CD14-positive monocyte (primary cell): Measurements from ENCODE around the gene HLA-DRA. TPM values are rescaled to one million over a fixed set of nuclear protein-coding genes. Genes with fewer than 3 reads are reported as not detected.

ENCODE experiments used
- DNase-seq, 3 donors: peaks; one replicate each; pipeline ENCODE4 v3.0.0-alpha.2; 2011 to 2022
- H2AFZ ChIP-seq: 2 replicates; pipeline ENCODE4 v1.6.0; 2012; ENCODE audit warnings: mild to moderate bottlenecking, low read depth, low read length, inconsistent platforms; ENCODE audit not compliant: insufficient read depth, poor library complexity, severe bottlenecking
- H3K27ac ChIP-seq, 2 donors: 1 replicate in 1 of 2; 2 replicates in 1 of 2; pipeline ENCODE4 v1.5.1; 2012 to 2013; ENCODE audit warnings: low read length in 2 of 2, control low read depth in 1 of 2, inconsistent platforms in 1 of 2, low read depth in 1 of 2, mild to moderate bottlenecking in 1 of 2
- H3K27me3 ChIP-seq, 2 donors: one replicate each; pipeline versions ENCODE4 v1.6.0 to v1.6.1; 2011 to 2013; ENCODE audit warnings: low read length in 2 of 2; ENCODE audit not compliant: control insufficient read depth in 2 of 2, insufficient read depth in 2 of 2
- H3K36me3 ChIP-seq, 2 donors: replicated peaks in 1 of 2; 1 replicate in 1 of 2; 2 replicates in 1 of 2; pipeline versions ENCODE4 v1.5.1 to v1.6.1; 2012 to 2013; ENCODE audit warnings: low read length in 2 of 2, control low read depth in 1 of 2, inconsistent platforms in 1 of 2, mild to moderate bottlenecking in 1 of 2; ENCODE audit not compliant: insufficient read depth in 2 of 2, control insufficient read depth in 1 of 2
- H3K4me1 ChIP-seq, 2 donors: 1 replicate in 1 of 2; 2 replicates in 1 of 2; pipeline versions ENCODE4 v1.5.1 to v1.6.1; 2012 to 2013; ENCODE audit warnings: low read length in 2 of 2, control low read depth in 1 of 2, inconsistent platforms in 1 of 2, mild to moderate bottlenecking in 1 of 2, moderate library complexity in 1 of 2; ENCODE audit not compliant: insufficient read depth in 2 of 2, control insufficient read depth in 1 of 2
- H3K4me2 ChIP-seq: replicated peaks from 2 replicates; pipeline ENCODE3; 2012; ENCODE audit warnings: low read length, moderate library complexity, mild to moderate bottlenecking; ENCODE audit not compliant: poor library complexity, severe bottlenecking; ENCODE audit errors: extremely low read depth
- H3K4me3 ChIP-seq, 3 experiments: fragments of 200-600 bp in 1 of 3; sonication (generic) in 1 of 3; replicated peaks in 1 of 3; 1 replicate in 2 of 3; 2 replicates in 1 of 3; pipeline ENCODE4 v1.5.1; 2011 to 2013; ENCODE audit warnings: low read length in 3 of 3, mild to moderate bottlenecking in 3 of 3, control low read depth in 2 of 3, low read depth in 2 of 3, inconsistent platforms in 1 of 3, moderate library complexity in 1 of 3
- H3K79me2 ChIP-seq: 2 replicates; pipeline ENCODE4 v1.6.0; 2012; ENCODE audit warnings: mild to moderate bottlenecking, control low read depth, inconsistent platforms, low read length, moderate library complexity; ENCODE audit not compliant: insufficient read depth
- H3K9ac ChIP-seq: 2 replicates; pipeline ENCODE4 v1.6.0; 2017; ENCODE audit warnings: low read length, mild to moderate bottlenecking; ENCODE audit not compliant: insufficient read depth, poor library complexity, severe bottlenecking
- H3K9me3 ChIP-seq, 2 donors: replicated peaks in 1 of 2; 1 replicate in 1 of 2; 2 replicates in 1 of 2; pipeline versions ENCODE4 v1.5.1 to v1.6.1; 2012 to 2013; ENCODE audit warnings: low read length in 2 of 2, control low read depth in 1 of 2; ENCODE audit not compliant: control insufficient read depth in 1 of 2, insufficient read depth in 1 of 2
- H4K20me1 ChIP-seq: 2 replicates; pipeline ENCODE4 v1.6.0; 2012; ENCODE audit warnings: mild to moderate bottlenecking, low read length, control low read depth, moderate library complexity; ENCODE audit not compliant: insufficient read depth
- H3K27ac Mint-ChIP-seq, 7 donors: one replicate each; pipeline ENCODE4 v1.8.0; 2020; ENCODE audit warnings: mild to moderate bottlenecking in 7 of 7, mixed read lengths in 7 of 7, moderate library complexity in 6 of 7, inconsistent platforms in 2 of 7
- H3K27me3 Mint-ChIP-seq, 3 donors: one replicate each; pipeline ENCODE4 v1.8.0; 2021 to 2022; ENCODE audit warnings: low read depth in 3 of 3, mild to moderate bottlenecking in 3 of 3, mixed read lengths in 3 of 3, moderate library complexity in 3 of 3, inconsistent platforms in 1 of 3
- H3K36me3 Mint-ChIP-seq, 2 donors: one replicate each; pipeline ENCODE4 v1.8.0; 2020; ENCODE audit warnings: mixed read lengths in 2 of 2, inconsistent platforms in 1 of 2, mild to moderate bottlenecking in 1 of 2
- H3K4me1 Mint-ChIP-seq: one replicate; pipeline ENCODE4 v1.8.0; 2020; ENCODE audit warnings: mild to moderate bottlenecking, mixed read lengths
- H3K4me3 Mint-ChIP-seq, 2 donors: one replicate each; pipeline ENCODE4 v1.8.0; 2020; ENCODE audit warnings: mild to moderate bottlenecking in 2 of 2, mixed read lengths in 2 of 2, moderate library complexity in 1 of 2
- H3K9me3 Mint-ChIP-seq, 7 donors: one replicate each; pipeline ENCODE4 v1.8.0; 2020 to 2022; ENCODE audit warnings: mixed read lengths in 7 of 7, mild to moderate bottlenecking in 6 of 7, moderate library complexity in 6 of 7, inconsistent platforms in 2 of 7
- CTCF ChIP-seq: fragments of 200-600 bp; IDR thresholded peaks from one replicate; pipeline ENCODE4 v1.8.0; 2022; ENCODE audit warnings: antibody characterized with exemption, mild to moderate bottlenecking
- WGBS: methylation state at CpG from one replicate; pipeline ENCODE4 v1.1.5; 2013; ENCODE audit warnings: missing lambda C conversion rate; ENCODE audit not compliant: insufficient coverage; 5-methylcytosine and 5-hydroxymethylcytosine counted together
- intact Hi-C, 2 donors: fragments of 100-400 bp; cut with micrococcal nuclease; formaldehyde crosslinking; loops; one replicate each; pipeline versions ENCODE4 v1.15.0 to v1.15.1; 2023
- polyA plus RNA-seq, 3 donors: library from polyadenylated mRNA; depleted of rRNA in 1 of 3; unstranded in 2 of 3; stranded (reverse) in 1 of 3; fragments of 300-500 nt in 2 of 3; fragments of >200 nt in 1 of 3; fragmentation: Illumina TruSeq in 2 of 3; gene quantifications; 1 replicate in 2 of 3; 2 replicates in 1 of 3; pipeline ENCODE4 v1.2.3, GENCODE V29; 2012 to 2021

Gene HLA-DRA
- polyA plus RNA-seq, 3 donors = 4,194 to 5,181 (median 4,943) TPM

- H3K4me3 ChIP-seq = no peak overlapping the region
- H3K9me3 ChIP-seq = no peaks in the 10 kb centered on the region
- H2AFZ ChIP-seq = no peak overlapping the region
- peaks cover 6 to 20% (median 13%) of the 10 kb centered on the region in 3 donors for H3K27me3 Mint-ChIP-seq
- H3K36me3 Mint-ChIP-seq = no peaks in the 10 kb centered on the region
- peaks cover 0 to 7% of the 10 kb centered on the region in 2 donors for H3K27me3 ChIP-seq
- no peak overlapping the region for H3K9ac ChIP-seq
- no peak for DNase-seq
- no peaks in the 10 kb centered on the region for H3K79me2 ChIP-seq
- intact Hi-C loops = loop anchor here in 1 of 2 donors (10.0 kb wide), 1 partner anchor 462 kb away; no protein-coding TSS in a partner anchor
- peak overlapping the region in 1 of 7 donors; percentile 23 for H3K27ac Mint-ChIP-seq
- no peak overlapping the region for H3K4me3 Mint-ChIP-seq
- no peaks in the 10 kb centered on the region for H3K36me3 ChIP-seq
- H4K20me1 ChIP-seq = no peaks in the 10 kb centered on the region
- H3K4me2 ChIP-seq = no peak overlapping the region
- 89% methylated on average over 8 of the region's 8 CpGs for WGBS
- peaks cover 1% of the 10 kb centered on the region for H3K4me1 Mint-ChIP-seq
- H3K27ac ChIP-seq = no peak overlapping the region
- H3K9me3 Mint-ChIP-seq = peaks cover 0 to 2% (median 0%) of the 10 kb centered on the region in 7 donors
- no peak for TF ChIP-seq CTCF
- no peaks in the 10 kb centered on the region for H3K4me1 ChIP-seq
Observed at GRCh38 chr6:32402812-32403211, 36.9 kb upstream of the HLA-DRA start.

- no peaks in the 10 kb centered on the region for H3K79me2 ChIP-seq
- H3K36me3 ChIP-seq = no peaks in the 10 kb centered on the region
- DNase-seq = no peak
- Mint-ChIP-seq H3K9me3 (peaks cover 0 to 2% (median 0%) of the 10 kb centered on the region in 7 donors), H3K4me3 (no peak overlapping the region), H3K27ac (no peak overlapping the region), H3K4me1 (peaks cover 1% of the 10 kb centered on the region), H3K36me3 (no peaks in the 10 kb centered on the region), H3K27me3 (peaks cover 14 to 16% (median 15%) of the 10 kb centered on the region in 3 donors)
- H3K9me3 ChIP-seq = no peaks in the 10 kb centered on the region
- no peak overlapping the region for H3K9ac ChIP-seq
- no peak overlapping the region for H3K27ac ChIP-seq
- no peak overlapping the region for H3K4me3 ChIP-seq
- H3K4me1 ChIP-seq = no peaks in the 10 kb centered on the region
- H2AFZ ChIP-seq = no peak overlapping the region
- WGBS = 60% methylated on average over 1 of the region's 1 CpG
- intact Hi-C loops = loop anchor here in 1 of 2 donors (10.0 kb wide), 1 partner anchor 459 kb away; no protein-coding TSS in a partner anchor
- H3K27me3 ChIP-seq = peaks cover 0 to 7% of the 10 kb centered on the region in 2 donors
- no peaks in the 10 kb centered on the region for H4K20me1 ChIP-seq
- no peak for TF ChIP-seq CTCF
- no peak overlapping the region for H3K4me2 ChIP-seq
Observed at GRCh38 chr6:32405656-32406055, 34.0 kb upstream of the HLA-DRA start.
